K562 (cell line): ENCODE data around the gene SLC38A1. TPM values are rescaled to one million over a fixed set of nuclear protein-coding genes. Genes with fewer than 3 reads are reported as not detected.

Experiments used
- ATAC-seq: fragments of 200-7000 bp; cut with Tn5 transposase; 3 replicates; pipeline ENCODE4 v1.9.1; 2020; ENCODE audit warnings: moderate library complexity
- BruUV-seq: library from RNA; stranded (reverse); fragments of 400-500 nt; replicated peaks from 2 replicates; lab custom pipeline; 2021; lab: Mats Ljungman, UMichigan
- CTCF ChIA-PET: fragments of 300-600 bp; formaldehyde crosslinking; extraction: SDS; loops from one replicate; lab custom pipeline; 2021; ENCODE audit warnings: low intra/inter-chr PET ratio; lab: Yijun Ruan, JAX
- POLR2A ChIA-PET: fragments of 300-600, 350-650 bp; sonication (Branson Sonifier 250); formaldehyde crosslinking; extraction: SDS; loops from one replicate; lab custom pipeline; 2021; ENCODE audit warnings: antibody characterized with exemption, inconsistent platforms; lab: Yijun Ruan, JAX
- DNase-seq, 4 experiments: peaks; one replicate each; pipeline versions ENCODE4 v3.0.0 to v3.0.0-alpha.2; 2011 to 2018; ENCODE audit warnings: low spot score in 3 of 4, mixed read lengths in 3 of 4; ENCODE audit errors: extremely low read depth in 1 of 4
- FAIRE-seq: peaks from 2 replicates; lab custom pipeline; 2011; peaks lifted over from hg19 to GRCh38; lab: Jason Lieb, UNC
- H2AFZ ChIP-seq: 2 replicates; pipeline ENCODE4 v1.6.0; 2011; ENCODE audit warnings: low read depth, low read length, control low read depth, inconsistent platforms
- H3K27ac ChIP-seq: fragments of 200-600 bp; 3 replicates; pipeline ENCODE4 v1.8.0; 2011; ENCODE audit warnings: low read depth, mild to moderate bottlenecking, control low read depth, inconsistent platforms, low read length, moderate library complexity, mixed read lengths; ENCODE audit errors: extremely low read depth
- H3K27me3 ChIP-seq, 2 experiments: fragments of 300-600 bp in 1 of 2; 2 replicates in 1 of 2; 3 replicates in 1 of 2; pipeline versions ENCODE4 v1.6.0 to v1.8.0; 2011; ENCODE audit warnings: inconsistent platforms in 2 of 2, low read length in 2 of 2, mild to moderate bottlenecking in 1 of 2, mixed read lengths in 1 of 2, moderate library complexity in 1 of 2; ENCODE audit not compliant: control insufficient read depth in 2 of 2, insufficient read depth in 2 of 2
- H3K36me3 ChIP-seq: fragments of 300-600 bp; 3 replicates; pipeline ENCODE4 v1.8.0; 2011; ENCODE audit warnings: mild to moderate bottlenecking, low read length, inconsistent platforms; ENCODE audit not compliant: control insufficient read depth, insufficient read depth
- H3K4me1 ChIP-seq, 2 experiments: fragments of 200-600 bp in 1 of 2; replicated peaks in 1 of 2; 2 replicates in 1 of 2; 3 replicates in 1 of 2; pipeline versions ENCODE4 v1.5.1 to v1.8.0; 2011; ENCODE audit warnings: inconsistent platforms in 2 of 2, low read length in 2 of 2, mild to moderate bottlenecking in 1 of 2, mixed read lengths in 1 of 2, moderate library complexity in 1 of 2; ENCODE audit not compliant: control insufficient read depth in 2 of 2, insufficient read depth in 2 of 2
- H3K4me2 ChIP-seq: 2 replicates; pipeline ENCODE4 v1.6.1; 2011; ENCODE audit warnings: low read length, control low read depth, inconsistent platforms, mixed read lengths; ENCODE audit not compliant: insufficient read depth
- H3K4me3 ChIP-seq: fragments of 200-600 bp; sonication (generic), shearing (Covaris generic); 2 replicates; pipeline ENCODE4 v1.5.1; 2016; ENCODE audit warnings: control low read depth, inconsistent platforms
- H3K79me2 ChIP-seq: fragments of 200-600 bp; 3 replicates; pipeline ENCODE4 v1.8.0; 2011; ENCODE audit warnings: low read length, inconsistent platforms; ENCODE audit not compliant: control insufficient read depth, insufficient read depth
- H3K9ac ChIP-seq, 2 experiments: 2 replicates each; pipeline versions ENCODE4 v1.6.0 to v1.6.1; 2011; ENCODE audit warnings: low read depth in 2 of 2, low read length in 2 of 2, control low read depth in 1 of 2, inconsistent platforms in 1 of 2, mild to moderate bottlenecking in 1 of 2, mixed read lengths in 1 of 2; ENCODE audit not compliant: insufficient read depth in 1 of 2
- H3K9me1 ChIP-seq: one replicate; pipeline ENCODE4 v1.6.0; 2011; ENCODE audit warnings: inconsistent platforms, mild to moderate bottlenecking, low read length, moderate library complexity; ENCODE audit not compliant: control insufficient read depth, insufficient read depth
- H3K9me3 ChIP-seq: replicated peaks from 2 replicates; pipeline ENCODE4 v1.5.1; 2011; ENCODE audit warnings: low read depth, low read length, inconsistent platforms; ENCODE audit not compliant: control insufficient read depth, insufficient read depth
- H4K20me1 ChIP-seq: replicated peaks from 2 replicates; pipeline ENCODE4 v1.6.1; 2011; ENCODE audit warnings: low read length, inconsistent platforms, mixed read lengths; ENCODE audit not compliant: control insufficient read depth, insufficient read depth
- CBFA2T3 ChIP-seq: fragments of 450-650 bp; IDR thresholded peaks from 2 replicates; pipeline ENCODE4 v1.6.1; 2017
- DACH1 ChIP-seq: fragments of 450-650 bp; IDR thresholded peaks from 2 replicates; pipeline ENCODE4 v1.6.1; 2018; ENCODE audit not compliant: partially characterized antibody
- ELF1 ChIP-seq: fragments of 200-800 bp; sonication (Bioruptor generic); IDR thresholded peaks from 2 replicates; pipeline ENCODE4 v1.6.1; 2016; ENCODE audit warnings: missing genetic modification characterization, missing compliant biosample characterization
- ERF ChIP-seq: fragments of 450-650 bp; formaldehyde crosslinking; IDR thresholded peaks from 2 replicates; pipeline ENCODE4 v1.4.0; 2020; ENCODE audit warnings: mild to moderate bottlenecking, mixed read lengths
- ESRRA ChIP-seq: fragments of 450-650 bp; IDR thresholded peaks from 2 replicates; pipeline ENCODE4 v1.6.1; 2014; ENCODE audit warnings: low read depth, mild to moderate bottlenecking, moderate library complexity, borderline replicate concordance
- HDGF ChIP-seq: fragments of 450-650 bp; IDR thresholded peaks from 2 replicates; pipeline ENCODE4 v1.6.1; 2016
- KLF13 ChIP-seq: fragments of 450-650 bp; IDR thresholded peaks from 2 replicates; pipeline ENCODE4 v1.6.1; 2016; ENCODE audit warnings: missing genetic modification characterization, low read depth, mild to moderate bottlenecking, missing compliant biosample characterization, moderate library complexity, borderline replicate concordance
- MCM5 ChIP-seq: fragments of 450-650 bp; IDR thresholded peaks from 2 replicates; pipeline ENCODE4 v1.6.1; 2016; ENCODE audit warnings: low read depth
- PCBP2 ChIP-seq: fragments of 200-400 bp; formaldehyde crosslinking; IDR thresholded peaks from 2 replicates; pipeline ENCODE4 v1.6.1; 2018; ENCODE audit warnings: low read length, low read depth, mild to moderate bottlenecking, moderate library complexity; ENCODE audit not compliant: poor library complexity, severe bottlenecking
- PHF21A ChIP-seq: fragments of 450-650 bp; IDR thresholded peaks from 2 replicates; pipeline ENCODE4 v1.6.1; 2017; ENCODE audit warnings: low read depth, borderline replicate concordance
- POLR2A ChIP-seq: fragments of 450-650 bp; conservative IDR thresholded peaks from 2 replicates; pipeline ENCODE4 v1.6.1; 2016
- POU5F1 ChIP-seq: fragments of 150-350 bp; IDR thresholded peaks from 2 replicates; pipeline ENCODE4 v1.6.1; 2014; ENCODE audit warnings: borderline replicate concordance, low read length, low read depth, mild to moderate bottlenecking; ENCODE audit not compliant: partially characterized antibody
- SP2 ChIP-seq: IDR thresholded peaks from 2 replicates; pipeline ENCODE4 v1.6.1; 2011; ENCODE audit warnings: mild to moderate bottlenecking, low read depth, low read length, moderate library complexity; ENCODE audit not compliant: poor library complexity, severe bottlenecking; ENCODE audit errors: extremely low read depth
- whole genome bisulfite sequencing: fragments of 100-300 bp; shearing (Covaris generic); methylation state at CpG from one replicate; pipeline ENCODE4 v1.1.6; 2016; ENCODE audit warnings: low coverage, mixed read lengths; ENCODE audit not compliant: insufficient coverage; ENCODE audit errors: missing lambda C conversion rate; 5-methylcytosine and 5-hydroxymethylcytosine counted together
- in situ Hi-C: fragments of 300-500 bp; cut with MboI; formaldehyde crosslinking; loops from 4 replicates; pipeline ENCODE4 v1.15.0; 2018; ENCODE audit warnings: inconsistent platforms, mixed read lengths
- intact Hi-C: fragments of 100-400 bp; cut with micrococcal nuclease; formaldehyde crosslinking; loops from 2 replicates; pipeline ENCODE4 v1.14.2; 2022
- polyA plus RNA-seq, 8 experiments: library from polyadenylated mRNA; depleted of rRNA in 4 of 8; stranded (reverse) in 5 of 8; unstranded in 3 of 8; fragments of >200 nt; fragmentation: Nextera tagmentation in 2 of 8; fragmentation: Illumina TruSeq in 1 of 8; extraction: Ambion mirVana in 2 of 8; extraction: Trizol in 1 of 8; gene quantifications; 2 replicates each; pipeline versions ENCODE4 v1.2.1 to v1.2.3, GENCODE V29; 2011 to 2014; ENCODE audit warnings: inconsistent platforms in 1 of 8, missing spikeins in 1 of 8
- total RNA-seq, 7 experiments: library from RNA; depleted of rRNA in 6 of 7; stranded (reverse); fragments of >200 nt in 6 of 7; fragmentation: Illumina TruSeq in 2 of 7; extraction: Trizol in 2 of 7; gene quantifications; 2 replicates each; pipeline versions ENCODE4 v1.2.1 to v1.2.3, GENCODE V29; 2011 to 2021; ENCODE audit warnings: low replicate concordance in 1 of 7
- TF ChIP-seq, protein P1 (sequence below): fragments of 250-450 bp; sonication (Bioruptor Pico); IDR thresholded peaks from 2 replicates; pipeline ENCODE4 v1.9.0; 2021; ENCODE audit warnings: mild to moderate bottlenecking
- TF ChIP-seq, protein P2 (sequence below): fragments of 450-650 bp; IDR thresholded peaks from 2 replicates; pipeline ENCODE4 v1.6.1; 2016; ENCODE audit warnings: missing biosample characterization, missing genetic modification characterization
- TF ChIP-seq, protein P3 (sequence below): sonication (generic); formaldehyde crosslinking; IDR thresholded peaks from 2 replicates; pipeline ENCODE4 v1.8.0; 2022; ENCODE audit warnings: missing genetic modification reagents, mild to moderate bottlenecking, borderline replicate concordance
- TF ChIP-seq, protein P4 (sequence below): sonication (generic); formaldehyde crosslinking; IDR thresholded peaks from 2 replicates; pipeline ENCODE4 v1.4.0; 2020; ENCODE audit warnings: mild to moderate bottlenecking, missing genetic modification reagents
- TF ChIP-seq, protein P5 (sequence below): fragments of 450-650 bp; IDR thresholded peaks from 2 replicates; pipeline ENCODE4 v1.6.1; 2016

Gene SLC38A1
- total and polyA plus RNA-seq, 9 of the 15 experiments (the other 6 are each of a cell fraction or from before 2014, with no cell fraction given), result 51.9 to 112 (median 75.0) TPM

DNA sequence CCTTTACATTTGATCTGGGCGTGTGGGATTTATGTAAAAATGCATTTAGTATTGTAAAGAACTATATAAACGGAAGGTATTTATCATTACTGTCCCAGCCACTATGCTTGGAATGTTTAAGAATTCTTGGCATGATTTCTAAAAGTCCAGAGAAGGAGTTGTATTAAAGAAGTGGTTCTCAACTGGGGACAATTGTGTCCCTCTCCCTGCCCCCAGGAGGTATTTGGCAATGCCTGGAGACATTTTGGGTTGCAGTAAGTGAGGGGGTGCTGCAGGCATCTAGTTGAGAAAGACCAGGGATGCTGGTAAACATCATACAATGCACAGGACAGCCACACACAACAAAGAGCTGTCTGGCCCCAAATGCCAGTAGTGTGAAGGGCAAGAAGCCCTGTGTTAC lies 7.2 kb downstream of the SLC38A1 start:
- peaks cover 13 to 52% of the 10 kb centered on the region in 2 experiments; a peak in 4 of 5 replicates for H3K4me1 ChIP-seq
- WGBS, result 64% methylated on average over 2 of the region's 2 CpGs
- intact Hi-C loops (loop anchor here (10.0 kb wide), 1 partner anchor 293 kb away; no protein-coding TSS in a partner anchor), in situ Hi-C loops (no loop called here)
- peaks cover 34% of the 10 kb centered on the region for H4K20me1 ChIP-seq
- H3K27me3 ChIP-seq, result no peaks in the 10 kb centered on the region
- DNase-seq, result no peak
- ATAC-seq, result no peak
- H3K9me3 ChIP-seq, result no peaks in the 10 kb centered on the region
- H3K9ac ChIP-seq, result no peak overlapping the region
- H3K27ac ChIP-seq, result no peak overlapping the region
- POLR2A ChIA-PET, result no interaction called here
- no peak overlapping the region for H3K4me3 ChIP-seq
- CTCF ChIA-PET, result no interaction called here
- H3K36me3 ChIP-seq, result peaks cover 43% of the 10 kb centered on the region
- peaks cover 100% of the 10 kb centered on the region for H3K79me2 ChIP-seq
- H3K9me1 ChIP-seq, result peaks cover 4% of the 10 kb centered on the region
- no TSS peak for BruUV-seq
- FAIRE-seq, result no peak
- no peak overlapping the region for H3K4me2 ChIP-seq
- no peak overlapping the region for H2AFZ ChIP-seq
- TF ChIP-seq SP2 (no peak), ELF1 (no peak), KLF13 (no peak), DACH1 (no peak), POLR2A (no peak), MCM5 (no peak), HDGF (no peak), ESRRA (no peak), POU5F1 (no peak), CBFA2T3 (no peak), ERF (no peak), PHF21A (no peak), PCBP2 (no peak)
- TF ChIP-seq, protein P1, sequence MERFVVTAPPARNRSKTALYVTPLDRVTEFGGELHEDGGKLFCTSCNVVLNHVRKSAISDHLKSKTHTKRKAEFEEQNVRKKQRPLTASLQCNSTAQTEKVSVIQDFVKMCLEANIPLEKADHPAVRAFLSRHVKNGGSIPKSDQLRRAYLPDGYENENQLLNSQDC (CRISPR knock-in tag), result no peak
- TF ChIP-seq, protein P2, sequence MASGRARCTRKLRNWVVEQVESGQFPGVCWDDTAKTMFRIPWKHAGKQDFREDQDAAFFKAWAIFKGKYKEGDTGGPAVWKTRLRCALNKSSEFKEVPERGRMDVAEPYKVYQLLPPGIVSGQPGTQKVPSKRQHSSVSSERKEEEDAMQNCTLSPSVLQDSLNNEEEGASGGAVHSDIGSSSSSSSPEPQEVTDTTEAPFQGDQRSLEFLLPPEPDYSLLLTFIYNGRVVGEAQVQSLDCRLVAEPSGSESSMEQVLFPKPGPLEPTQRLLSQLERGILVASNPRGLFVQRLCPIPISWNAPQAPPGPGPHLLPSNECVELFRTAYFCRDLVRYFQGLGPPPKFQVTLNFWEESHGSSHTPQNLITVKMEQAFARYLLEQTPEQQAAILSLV (tag), result no peak
- TF ChIP-seq, protein P3, sequence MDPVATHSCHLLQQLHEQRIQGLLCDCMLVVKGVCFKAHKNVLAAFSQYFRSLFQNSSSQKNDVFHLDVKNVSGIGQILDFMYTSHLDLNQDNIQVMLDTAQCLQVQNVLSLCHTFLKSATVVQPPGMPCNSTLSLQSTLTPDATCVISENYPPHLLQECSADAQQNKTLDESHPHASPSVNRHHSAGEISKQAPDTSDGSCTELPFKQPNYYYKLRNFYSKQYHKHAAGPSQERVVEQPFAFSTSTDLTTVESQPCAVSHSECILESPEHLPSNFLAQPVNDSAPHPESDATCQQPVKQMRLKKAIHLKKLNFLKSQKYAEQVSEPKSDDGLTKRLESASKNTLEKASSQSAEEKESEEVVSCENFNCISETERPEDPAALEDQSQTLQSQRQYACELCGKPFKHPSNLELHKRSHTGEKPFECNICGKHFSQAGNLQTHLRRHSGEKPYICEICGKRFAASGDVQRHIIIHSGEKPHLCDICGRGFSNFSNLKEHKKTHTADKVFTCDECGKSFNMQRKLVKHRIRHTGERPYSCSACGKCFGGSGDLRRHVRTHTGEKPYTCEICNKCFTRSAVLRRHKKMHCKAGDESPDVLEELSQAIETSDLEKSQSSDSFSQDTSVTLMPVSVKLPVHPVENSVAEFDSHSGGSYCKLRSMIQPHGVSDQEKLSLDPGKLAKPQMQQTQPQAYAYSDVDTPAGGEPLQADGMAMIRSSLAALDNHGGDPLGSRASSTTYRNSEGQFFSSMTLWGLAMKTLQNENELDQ, result no peak
- TF ChIP-seq, protein P4, sequence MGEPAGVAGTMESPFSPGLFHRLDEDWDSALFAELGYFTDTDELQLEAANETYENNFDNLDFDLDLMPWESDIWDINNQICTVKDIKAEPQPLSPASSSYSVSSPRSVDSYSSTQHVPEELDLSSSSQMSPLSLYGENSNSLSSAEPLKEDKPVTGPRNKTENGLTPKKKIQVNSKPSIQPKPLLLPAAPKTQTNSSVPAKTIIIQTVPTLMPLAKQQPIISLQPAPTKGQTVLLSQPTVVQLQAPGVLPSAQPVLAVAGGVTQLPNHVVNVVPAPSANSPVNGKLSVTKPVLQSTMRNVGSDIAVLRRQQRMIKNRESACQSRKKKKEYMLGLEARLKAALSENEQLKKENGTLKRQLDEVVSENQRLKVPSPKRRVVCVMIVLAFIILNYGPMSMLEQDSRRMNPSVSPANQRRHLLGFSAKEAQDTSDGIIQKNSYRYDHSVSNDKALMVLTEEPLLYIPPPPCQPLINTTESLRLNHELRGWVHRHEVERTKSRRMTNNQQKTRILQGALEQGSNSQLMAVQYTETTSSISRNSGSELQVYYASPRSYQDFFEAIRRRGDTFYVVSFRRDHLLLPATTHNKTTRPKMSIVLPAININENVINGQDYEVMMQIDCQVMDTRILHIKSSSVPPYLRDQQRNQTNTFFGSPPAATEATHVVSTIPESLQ, result no peak
- TF ChIP-seq, protein P5, sequence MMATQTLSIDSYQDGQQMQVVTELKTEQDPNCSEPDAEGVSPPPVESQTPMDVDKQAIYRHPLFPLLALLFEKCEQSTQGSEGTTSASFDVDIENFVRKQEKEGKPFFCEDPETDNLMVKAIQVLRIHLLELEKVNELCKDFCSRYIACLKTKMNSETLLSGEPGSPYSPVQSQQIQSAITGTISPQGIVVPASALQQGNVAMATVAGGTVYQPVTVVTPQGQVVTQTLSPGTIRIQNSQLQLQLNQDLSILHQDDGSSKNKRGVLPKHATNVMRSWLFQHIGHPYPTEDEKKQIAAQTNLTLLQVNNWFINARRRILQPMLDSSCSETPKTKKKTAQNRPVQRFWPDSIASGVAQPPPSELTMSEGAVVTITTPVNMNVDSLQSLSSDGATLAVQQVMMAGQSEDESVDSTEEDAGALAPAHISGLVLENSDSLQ, result no peak
